CD14-positive monocyte (primary cell): ENCODE results near the gene G6PD. TPM values are rescaled to one million over a fixed set of nuclear protein-coding genes. Genes with fewer than 3 reads are reported as not detected.
A peak's percentile ranks its signal among the peaks of the same experiment; 100 is the strongest.

ENCODE experiments used
- DNase-seq, 3 donors: peaks; one replicate each; pipeline ENCODE4 v3.0.0-alpha.2; 2011 to 2022
- H2AFZ ChIP-seq: 2 replicates; pipeline ENCODE4 v1.6.0; 2012; ENCODE audit warnings: mild to moderate bottlenecking, low read depth, low read length, inconsistent platforms; ENCODE audit not compliant: insufficient read depth, poor library complexity, severe bottlenecking
- H3K27ac ChIP-seq, 2 donors: 1 replicate in 1 of 2; 2 replicates in 1 of 2; pipeline ENCODE4 v1.5.1; 2012 to 2013; ENCODE audit warnings: low read length in 2 of 2, control low read depth in 1 of 2, inconsistent platforms in 1 of 2, low read depth in 1 of 2, mild to moderate bottlenecking in 1 of 2
- H3K27me3 ChIP-seq, 2 donors: one replicate each; pipeline versions ENCODE4 v1.6.0 to v1.6.1; 2011 to 2013; ENCODE audit warnings: low read length in 2 of 2; ENCODE audit not compliant: control insufficient read depth in 2 of 2, insufficient read depth in 2 of 2
- H3K36me3 ChIP-seq, 2 donors: replicated peaks in 1 of 2; 1 replicate in 1 of 2; 2 replicates in 1 of 2; pipeline versions ENCODE4 v1.5.1 to v1.6.1; 2012 to 2013; ENCODE audit warnings: low read length in 2 of 2, control low read depth in 1 of 2, inconsistent platforms in 1 of 2, mild to moderate bottlenecking in 1 of 2; ENCODE audit not compliant: insufficient read depth in 2 of 2, control insufficient read depth in 1 of 2
- H3K4me1 ChIP-seq, 2 donors: 1 replicate in 1 of 2; 2 replicates in 1 of 2; pipeline versions ENCODE4 v1.5.1 to v1.6.1; 2012 to 2013; ENCODE audit warnings: low read length in 2 of 2, control low read depth in 1 of 2, inconsistent platforms in 1 of 2, mild to moderate bottlenecking in 1 of 2, moderate library complexity in 1 of 2; ENCODE audit not compliant: insufficient read depth in 2 of 2, control insufficient read depth in 1 of 2
- H3K4me2 ChIP-seq: replicated peaks from 2 replicates; pipeline ENCODE3; 2012; ENCODE audit warnings: low read length, moderate library complexity, mild to moderate bottlenecking; ENCODE audit not compliant: poor library complexity, severe bottlenecking; ENCODE audit errors: extremely low read depth
- H3K4me3 ChIP-seq, 3 experiments: fragments of 200-600 bp in 1 of 3; sonication (generic) in 1 of 3; replicated peaks in 1 of 3; 1 replicate in 2 of 3; 2 replicates in 1 of 3; pipeline ENCODE4 v1.5.1; 2011 to 2013; ENCODE audit warnings: low read length in 3 of 3, mild to moderate bottlenecking in 3 of 3, control low read depth in 2 of 3, low read depth in 2 of 3, inconsistent platforms in 1 of 3, moderate library complexity in 1 of 3
- H3K79me2 ChIP-seq: 2 replicates; pipeline ENCODE4 v1.6.0; 2012; ENCODE audit warnings: mild to moderate bottlenecking, control low read depth, inconsistent platforms, low read length, moderate library complexity; ENCODE audit not compliant: insufficient read depth
- H3K9ac ChIP-seq: 2 replicates; pipeline ENCODE4 v1.6.0; 2017; ENCODE audit warnings: low read length, mild to moderate bottlenecking; ENCODE audit not compliant: insufficient read depth, poor library complexity, severe bottlenecking
- H3K9me3 ChIP-seq, 2 donors: replicated peaks in 1 of 2; 1 replicate in 1 of 2; 2 replicates in 1 of 2; pipeline versions ENCODE4 v1.5.1 to v1.6.1; 2012 to 2013; ENCODE audit warnings: low read length in 2 of 2, control low read depth in 1 of 2; ENCODE audit not compliant: control insufficient read depth in 1 of 2, insufficient read depth in 1 of 2
- H4K20me1 ChIP-seq: 2 replicates; pipeline ENCODE4 v1.6.0; 2012; ENCODE audit warnings: mild to moderate bottlenecking, low read length, control low read depth, moderate library complexity; ENCODE audit not compliant: insufficient read depth
- H3K27ac Mint-ChIP-seq, 7 donors: one replicate each; pipeline ENCODE4 v1.8.0; 2020; ENCODE audit warnings: mild to moderate bottlenecking in 7 of 7, mixed read lengths in 7 of 7, moderate library complexity in 6 of 7, inconsistent platforms in 2 of 7
- H3K27me3 Mint-ChIP-seq, 3 donors: one replicate each; pipeline ENCODE4 v1.8.0; 2021 to 2022; ENCODE audit warnings: low read depth in 3 of 3, mild to moderate bottlenecking in 3 of 3, mixed read lengths in 3 of 3, moderate library complexity in 3 of 3, inconsistent platforms in 1 of 3
- H3K36me3 Mint-ChIP-seq, 2 donors: one replicate each; pipeline ENCODE4 v1.8.0; 2020; ENCODE audit warnings: mixed read lengths in 2 of 2, inconsistent platforms in 1 of 2, mild to moderate bottlenecking in 1 of 2
- H3K4me1 Mint-ChIP-seq: one replicate; pipeline ENCODE4 v1.8.0; 2020; ENCODE audit warnings: mild to moderate bottlenecking, mixed read lengths
- H3K4me3 Mint-ChIP-seq, 2 donors: one replicate each; pipeline ENCODE4 v1.8.0; 2020; ENCODE audit warnings: mild to moderate bottlenecking in 2 of 2, mixed read lengths in 2 of 2, moderate library complexity in 1 of 2
- H3K9me3 Mint-ChIP-seq, 7 donors: one replicate each; pipeline ENCODE4 v1.8.0; 2020 to 2022; ENCODE audit warnings: mixed read lengths in 7 of 7, mild to moderate bottlenecking in 6 of 7, moderate library complexity in 6 of 7, inconsistent platforms in 2 of 7
- CTCF ChIP-seq: fragments of 200-600 bp; IDR thresholded peaks from one replicate; pipeline ENCODE4 v1.8.0; 2022; ENCODE audit warnings: antibody characterized with exemption, mild to moderate bottlenecking
- WGBS: methylation state at CpG from one replicate; pipeline ENCODE4 v1.1.5; 2013; ENCODE audit warnings: missing lambda C conversion rate; ENCODE audit not compliant: insufficient coverage; 5-methylcytosine and 5-hydroxymethylcytosine counted together
- intact Hi-C, 2 donors: fragments of 100-400 bp; cut with micrococcal nuclease; formaldehyde crosslinking; loops; one replicate each; pipeline versions ENCODE4 v1.15.0 to v1.15.1; 2023
- polyA plus RNA-seq, 3 donors: library from polyadenylated mRNA; depleted of rRNA in 1 of 3; unstranded in 2 of 3; stranded (reverse) in 1 of 3; fragments of 300-500 nt in 2 of 3; fragments of >200 nt in 1 of 3; fragmentation: Illumina TruSeq in 2 of 3; gene quantifications; 1 replicate in 2 of 3; 2 replicates in 1 of 3; pipeline ENCODE4 v1.2.3, GENCODE V29; 2012 to 2021
- small RNA-seq: library from RNA; depleted of rRNA; stranded (forward); fragments of <200 nt; gene quantifications from one replicate; pipeline ENCODE3, GENCODE V24; 2012; ENCODE audit warnings: low read depth; ENCODE audit not compliant: insufficient read length

The G6PD gene
- polyA plus RNA-seq, 3 donors = 10.7 to 165 (median 14.7) TPM

DNA sequence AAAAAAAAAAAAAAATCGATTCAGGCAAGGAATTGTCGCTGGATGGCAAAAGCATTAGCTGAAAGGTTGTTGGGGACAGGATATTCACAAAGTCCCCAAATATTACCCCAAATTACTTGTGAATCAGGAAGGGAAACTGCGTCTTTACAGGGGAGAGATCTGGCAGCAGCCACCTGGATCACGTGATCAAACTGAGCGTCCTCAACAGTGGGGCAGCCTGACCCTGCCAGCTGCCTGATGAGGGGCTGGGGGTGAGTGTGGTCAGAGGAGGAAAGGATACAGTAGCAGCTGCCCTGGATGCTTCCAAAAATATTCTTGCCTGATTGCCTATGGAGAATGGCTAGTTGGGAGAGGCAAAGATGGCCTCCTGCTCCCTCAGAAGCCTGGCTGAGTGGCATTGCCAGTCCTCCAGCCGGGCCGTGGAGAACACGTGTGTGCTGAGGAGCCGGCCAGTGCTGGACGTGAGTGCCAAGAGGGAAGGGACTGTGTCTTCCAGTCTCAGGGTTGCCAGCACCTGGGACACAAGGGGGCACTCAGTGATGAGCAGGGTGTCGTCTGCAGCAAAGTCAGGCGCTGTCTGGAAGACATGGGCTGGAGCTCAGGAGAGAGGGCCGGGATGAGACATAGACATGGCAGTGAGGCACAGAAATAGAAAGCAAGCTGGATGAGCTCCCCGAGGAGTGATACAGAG is 64.6 kb downstream of the G6PD start:
- TF ChIP-seq CTCF = no peak
- Histone ChIP-seq H2AFZ (no peak overlapping the region), H3K4me2 (no peak overlapping the region), H3K27me3 (no peaks in the 10 kb centered on the region), H3K79me2 (peaks cover 16% of the 10 kb centered on the region), H3K9me3 (no peaks in the 10 kb centered on the region), H3K4me1 (peaks cover 38 to 47% of the 10 kb centered on the region in 2 donors), H4K20me1 (no peaks in the 10 kb centered on the region), H3K36me3 (peaks cover 0 to 3% of the 10 kb centered on the region in 2 donors), H3K4me3 (no peak overlapping the region), H3K9ac (no peak overlapping the region), H3K27ac (no peak overlapping the region)
- 90% methylated on average over 8 of the region's 14 CpGs for WGBS
- Mint-ChIP-seq H3K27ac (peak overlapping the region in 1 of 7 donors; percentile 59), H3K9me3 (peaks cover 0 to 6% (median 4%) of the 10 kb centered on the region in 7 donors), H3K4me3 (peak overlapping the region in 1 of 2 donors; percentile 27), H3K27me3 (peaks cover 0 to 18% (median 3%) of the 10 kb centered on the region in 3 donors), H3K36me3 (peaks cover 0 to 6% of the 10 kb centered on the region in 2 donors), H3K4me1 (peaks cover 27% of the 10 kb centered on the region)
- intact Hi-C loops = no loop called here
- no peak for DNase-seq

Small RNAs within 50 kb of the gene (small RNA-seq; reads per million reads assigned to genes)
- not detected for gene RN7SL697P

Other genes starting within 250 kb of the G6PD start
- gene FLNA, start 172.2 kb downstream of the G6PD start, polyA plus RNA-seq = 100 to 1,000 TPM; 111 to 874 (median 219) TPM
- 100 to 1,000 TPM in 1 of 3 donors, 10 to 100 TPM in 2; 14.0 to 126 (median 17.6) TPM for gene EMD, start 167.6 kb downstream of the G6PD start, polyA plus RNA-seq
- 1,000 to 10,000 TPM; 1,536 to 5,639 (median 1,724) TPM for gene RPL10, start 148.5 kb downstream of the G6PD start, polyA plus RNA-seq
- gene DNASE1L1, start 137.6 kb downstream of the G6PD start, polyA plus RNA-seq = 10 to 100 TPM; 26.2 to 64.5 (median 27.2) TPM
- 100 to 1,000 TPM in 1 of 3 donors, 10 to 100 TPM in 2; 21.7 to 166 (median 21.9) TPM for gene TAFAZZIN, start 135.3 kb downstream of the G6PD start, polyA plus RNA-seq
- 100 to 1,000 TPM; 116 to 178 (median 145) TPM for gene ATP6AP1, start 118.2 kb downstream of the G6PD start, polyA plus RNA-seq
- 100 to 1,000 TPM in 1 of 3 donors, 10 to 100 TPM in 2; 15.8 to 398 (median 21.3) TPM for gene GDI1, start 109.7 kb downstream of the G6PD start, polyA plus RNA-seq
- gene FAM50A, start 102.7 kb downstream of the G6PD start, polyA plus RNA-seq = 10 to 100 TPM; 23.9 to 88.9 (median 46.4) TPM
- 10 to 100 TPM in 1 of 3 donors, under 1 TPM in 1, not detected in 1; 0.02 to 10.9 TPM for gene PLXNA3, start 88.6 kb downstream of the G6PD start, polyA plus RNA-seq
- 10 to 100 TPM; 12.4 to 30.9 (median 18.6) TPM for gene LAGE3, start 67.6 kb downstream of the G6PD start, polyA plus RNA-seq
- gene UBL4A, start 60.2 kb downstream of the G6PD start, polyA plus RNA-seq = 10 to 100 TPM; 27.9 to 29.0 (median 28.1) TPM
- 10 to 100 TPM; 25.3 to 33.1 (median 26.7) TPM for gene SLC10A3, start 56.2 kb downstream of the G6PD start, polyA plus RNA-seq
- 10 to 100 TPM; 14.5 to 26.5 (median 16.3) TPM for gene FAM3A, start 30.6 kb downstream of the G6PD start, polyA plus RNA-seq
- 10 to 100 TPM; 31.3 to 60.8 (median 33.7) TPM for gene IKBKG, start 774 bp upstream of the G6PD start, polyA plus RNA-seq
- not detected for gene CTAG1A, start 38.3 kb upstream of the G6PD start, polyA plus RNA-seq
- not detected for gene CTAG1B, start 72.4 kb upstream of the G6PD start, polyA plus RNA-seq
- gene CTAG2, start 106.7 kb upstream of the G6PD start, polyA plus RNA-seq = not detected
- gene GAB3, start 204.2 kb upstream of the G6PD start, polyA plus RNA-seq = 10 to 100 TPM in 1 of 3 donors, 1 to 10 TPM in 2; 6.2 to 44.0 (median 9.5) TPM
- 10 to 100 TPM; 14.1 to 21.6 (median 17.0) TPM for gene DKC1, start 216.0 kb upstream of the G6PD start, polyA plus RNA-seq